ENCODE measurements around the gene CD8B2.
A peak's percentile ranks its signal among the peaks of the same experiment; 100 is the strongest.
"Not testable (repeated sequence)": the region's sequence is repeated elsewhere in the genome, so short reads cannot be mapped to it uniquely, and the experiment has no call there.

CD8B2 gene

GRCh38 chr2:106486551-106487385, at the start of gene CD8B2:
Gene CD8B2 (plus strand): TSS chr2:106487364. CDS start chr2:106487427, 63 bp downstream.
- DNase-seq (ENCODE audit: low read depth): not testable (repeated sequence)

GRCh38 chr2:106461882-106462281, 25.3 kb upstream of the CD8B2 start:
- not testable (repeated sequence) for DNase-seq (ENCODE audit: low read depth)

GRCh38 chr2:106467516-106467915, 19.6 kb upstream of the CD8B2 start:
- not testable (repeated sequence) for DNase-seq (ENCODE audit: low read depth)

GRCh38 chr2:106468107-106468506, 19.1 kb upstream of the CD8B2 start, which contains the start of gene RGPD3:
Gene RGPD3 (minus strand): TSS chr2:106468413. CDS start chr2:106468288, 125 bp downstream.
- DNase-seq (ENCODE audit: low read depth): not testable (repeated sequence)

- peak; percentile 44 for DNase-seq (ENCODE audit: low read depth)
Measured at GRCh38 chr2:106470658-106471057, 16.5 kb upstream of the CD8B2 start.

GRCh38 chr2:106477647-106478046, 9.5 kb upstream of the CD8B2 start:
- DNase-seq (ENCODE audit: low read depth): not testable (repeated sequence)

- not testable (repeated sequence) for DNase-seq (ENCODE audit: low read depth)
Measured at GRCh38 chr2:106479563-106479962, 7.6 kb upstream of the CD8B2 start.

- DNase-seq (ENCODE audit: low read depth): not testable (repeated sequence)
Measured at GRCh38 chr2:106487386-106488191, 425 bp downstream of the CD8B2 start.

- DNase-seq (ENCODE audit: low read depth): not testable (repeated sequence)
Measured at GRCh38 chr2:106489701-106490100, 2.5 kb downstream of the CD8B2 start.

GRCh38 chr2:106492399-106492798, 5.2 kb downstream of the CD8B2 start:
- not testable (repeated sequence) for DNase-seq (ENCODE audit: low read depth)

- DNase-seq (ENCODE audit: low read depth): not testable (repeated sequence)
Measured at GRCh38 chr2:106492913-106493312, 5.7 kb downstream of the CD8B2 start.

GRCh38 chr2:106498549-106498948, 11.4 kb downstream of the CD8B2 start:
- not testable (repeated sequence) for DNase-seq (ENCODE audit: low read depth)

GRCh38 chr2:106500350-106500749, 13.2 kb downstream of the CD8B2 start:
- DNase-seq (ENCODE audit: low read depth): not testable (repeated sequence)

GRCh38 chr2:106502351-106502750, 15.2 kb downstream of the CD8B2 start:
- not testable (repeated sequence) for DNase-seq (ENCODE audit: low read depth)

- not testable (repeated sequence) for DNase-seq (ENCODE audit: low read depth)
Measured at GRCh38 chr2:106504192-106504591, 17.0 kb downstream of the CD8B2 start.

- DNase-seq (ENCODE audit: low read depth): not testable (repeated sequence)
Measured at GRCh38 chr2:106504787-106505186, 17.6 kb downstream of the CD8B2 start.

GRCh38 chr2:106506002-106506687, 19.0 kb downstream of the CD8B2 start:
- not testable (repeated sequence) for DNase-seq (ENCODE audit: low read depth)

GRCh38 chr2:106508660-106509373, 21.7 kb downstream of the CD8B2 start:
- not testable (repeated sequence) for DNase-seq (ENCODE audit: low read depth)

- not testable (repeated sequence) for DNase-seq (ENCODE audit: low read depth)
Measured at GRCh38 chr2:106509374-106509770, 22.2 kb downstream of the CD8B2 start.

GRCh38 chr2:106510791-106511190, 23.6 kb downstream of the CD8B2 start:
- DNase-seq (ENCODE audit: low read depth): not testable (repeated sequence)

- not testable (repeated sequence) for DNase-seq (ENCODE audit: low read depth)
Measured at GRCh38 chr2:106511476-106511901, 24.3 kb downstream of the CD8B2 start.

All from activated T-cell treated with anti-CD3 and anti-CD28 coated beads for 1 hour (primary cell).